GM18505 (cell line): ENCODE measurements around the gene IFFO2.

Source experiments
- ATAC-seq: cut with Tn5 transposase; IDR thresholded peaks from one replicate; pipeline ENCODE4 v1.9.1; 2021; ENCODE audit not compliant: unreplicated experiment
- POLR2A ChIP-seq: IDR thresholded peaks from 4 replicates; pipeline ENCODE4 v1.6.1; 2011; ENCODE audit warnings: borderline replicate concordance; ENCODE audit not compliant: insufficient read depth, insufficient read length; ENCODE audit errors: extremely low read depth

The IFFO2 gene

GRCh38 chr1:18929686-18930085 lies 26.8 kb downstream of the IFFO2 start:
- no peak for TF ChIP-seq POLR2A
- no peak for ATAC-seq

- ATAC-seq, result no peak
Observed at GRCh38 chr1:18928985-18929384, 27.5 kb downstream of the IFFO2 start.

GRCh38 chr1:18928406-18928805 lies 28.1 kb downstream of the IFFO2 start:
- TF ChIP-seq POLR2A, result no peak
- ATAC-seq, result no peak

More at GRCh38 chr1:18928985-18929384, 27.5 kb downstream of the IFFO2 start:
- TF ChIP-seq POLR2A, result no peak

- peak; percentile 44 for TF ChIP-seq POLR2A
- ATAC-seq, result peak; percentile 32
Observed at GRCh38 chr1:18927654-18928272, 28.7 kb downstream of the IFFO2 start.

GRCh38 chr1:18927082-18927653 lies 29.3 kb downstream of the IFFO2 start:
- TF ChIP-seq POLR2A, result peak; percentile 37
- ATAC-seq, result peak; percentile 36

GRCh38 chr1:18926315-18927081 lies 30.0 kb downstream of the IFFO2 start:
- peak; percentile 52 for ATAC-seq
- peak; percentile 76 for TF ChIP-seq POLR2A

- no peak for TF ChIP-seq POLR2A
- ATAC-seq, result no peak
Observed at GRCh38 chr1:18925279-18925678, 31.2 kb downstream of the IFFO2 start.

GRCh38 chr1:18924221-18924691 lies 32.2 kb downstream of the IFFO2 start:
- no peak for ATAC-seq
- TF ChIP-seq POLR2A, result no peak

- no peak for TF ChIP-seq POLR2A
- no peak for ATAC-seq
Observed at GRCh38 chr1:18923756-18924211, 32.7 kb downstream of the IFFO2 start.

- ATAC-seq, result no peak
- no peak for TF ChIP-seq POLR2A
Observed at GRCh38 chr1:18922848-18923755, 33.4 kb downstream of the IFFO2 start.

- TF ChIP-seq POLR2A, result no peak
- no peak for ATAC-seq
Observed at GRCh38 chr1:18922319-18922726, 34.2 kb downstream of the IFFO2 start.

- TF ChIP-seq POLR2A, result no peak
- ATAC-seq, result no peak
Observed at GRCh38 chr1:18921516-18922251, 34.8 kb downstream of the IFFO2 start.
